Measurements from ENCODE around the gene MIAT. TPM values are rescaled to one million over a fixed set of nuclear protein-coding genes. Genes with fewer than 3 reads are reported as not detected.

The MIAT gene
- total RNA-seq, 3 donors from 2014 or later: 3.4 to 11.4 (median 9.8) TPM

GRCh38 chr22:26670459-26670858, 13.1 kb downstream of the MIAT start:
- DNase-seq: no peak
- Mint-ChIP-seq H3K36me3 (ENCODE audit: insufficient read depth) (no peaks in the 10 kb centered on the region), H3K4me3 (peak overlapping the region; percentile 1), H3K9me3 (no peaks in the 10 kb centered on the region), H3K4me1 (ENCODE audit: low read depth) (peaks cover 67% of the 10 kb centered on the region), H3K27me3 (ENCODE audit: low read depth) (no peaks in the 10 kb centered on the region)
- ATAC-seq: no peak

GRCh38 chr22:26671317-26672059, 14.1 kb downstream of the MIAT start:
- ATAC-seq (peak; percentile 45 to 46), DNase-seq (peak; percentile 60)
- Mint-ChIP-seq H3K36me3 (ENCODE audit: insufficient read depth) (peaks cover 5% of the 10 kb centered on the region), H3K4me3 (peak overlapping the region; percentile 96), H3K27me3 (ENCODE audit: low read depth) (no peaks in the 10 kb centered on the region), H3K9me3 (no peaks in the 10 kb centered on the region), H3K4me1 (ENCODE audit: low read depth) (peaks cover 69% of the 10 kb centered on the region)

- ATAC-seq (peak; percentile 14 to 22), DNase-seq (no peak)
- peaks cover 72% of the 10 kb centered on the region for H3K4me1 Mint-ChIP-seq (ENCODE audit: low read depth)
- no peaks in the 10 kb centered on the region for H3K9me3 Mint-ChIP-seq
- H3K36me3 Mint-ChIP-seq (ENCODE audit: insufficient read depth): peaks cover 5% of the 10 kb centered on the region
- peak overlapping the region; percentile 96 for H3K4me3 Mint-ChIP-seq
- no peaks in the 10 kb centered on the region for H3K27me3 Mint-ChIP-seq (ENCODE audit: low read depth)
Observed at GRCh38 chr22:26672060-26672471, 14.7 kb downstream of the MIAT start.

GRCh38 chr22:26672590-26673468, 15.4 kb downstream of the MIAT start:
- Mint-ChIP-seq H3K27me3 (ENCODE audit: low read depth) (no peaks in the 10 kb centered on the region), H3K4me1 (ENCODE audit: low read depth) (peaks cover 80% of the 10 kb centered on the region), H3K9me3 (no peaks in the 10 kb centered on the region), H3K36me3 (ENCODE audit: insufficient read depth) (peaks cover 5% of the 10 kb centered on the region), H3K4me3 (peak overlapping the region; percentile 96)
- peak; percentile 70 to 72 for ATAC-seq
- DNase-seq: peak; percentile 88

GRCh38 chr22:26673486-26673885, 16.1 kb downstream of the MIAT start:
- DNase-seq (peak; percentile 31), ATAC-seq (peak; percentile 8 to 16)
- Mint-ChIP-seq H3K36me3 (ENCODE audit: insufficient read depth) (peaks cover 5% of the 10 kb centered on the region), H3K4me1 (ENCODE audit: low read depth) (peaks cover 86% of the 10 kb centered on the region), H3K27me3 (ENCODE audit: low read depth) (no peaks in the 10 kb centered on the region), H3K4me3 (peak overlapping the region; percentile 96), H3K9me3 (no peaks in the 10 kb centered on the region)

GRCh38 chr22:26674211-26675190, 17.1 kb downstream of the MIAT start:
- Mint-ChIP-seq H3K9me3 (no peaks in the 10 kb centered on the region), H3K4me3 (peak overlapping the region; percentile 96), H3K4me1 (ENCODE audit: low read depth) (peaks cover 84% of the 10 kb centered on the region), H3K36me3 (ENCODE audit: insufficient read depth) (peaks cover 5% of the 10 kb centered on the region), H3K27me3 (ENCODE audit: low read depth) (no peaks in the 10 kb centered on the region)
- DNase-seq (no peak), ATAC-seq (no peak)

GRCh38 chr22:26675687-26676268, 18.4 kb downstream of the MIAT start:
- Mint-ChIP-seq H3K4me1 (ENCODE audit: low read depth) (peaks cover 81% of the 10 kb centered on the region), H3K9me3 (no peaks in the 10 kb centered on the region), H3K4me3 (peak overlapping the region; percentile 96), H3K36me3 (ENCODE audit: insufficient read depth) (peaks cover 7% of the 10 kb centered on the region), H3K27me3 (ENCODE audit: low read depth) (no peaks in the 10 kb centered on the region)
- DNase-seq (no peak), ATAC-seq (no peak)

GRCh38 chr22:26677217-26677616, 19.8 kb downstream of the MIAT start:
- Mint-ChIP-seq H3K9me3 (no peaks in the 10 kb centered on the region), H3K4me3 (no peak overlapping the region), H3K4me1 (ENCODE audit: low read depth) (peaks cover 68% of the 10 kb centered on the region), H3K27me3 (ENCODE audit: low read depth) (no peaks in the 10 kb centered on the region), H3K36me3 (ENCODE audit: insufficient read depth) (peaks cover 14% of the 10 kb centered on the region)
- ATAC-seq (no peak), DNase-seq (no peak)

GRCh38 chr22:26679003-26679629, 21.7 kb downstream of the MIAT start:
- ATAC-seq (peak; percentile 82 to 87), DNase-seq (peak; percentile 60)
- H3K4me1 Mint-ChIP-seq (ENCODE audit: low read depth): peaks cover 64% of the 10 kb centered on the region
- no peak overlapping the region for H3K4me3 Mint-ChIP-seq
- no peaks in the 10 kb centered on the region for H3K9me3 Mint-ChIP-seq
- no peaks in the 10 kb centered on the region for H3K27me3 Mint-ChIP-seq (ENCODE audit: low read depth)
- peaks cover 29% of the 10 kb centered on the region for H3K36me3 Mint-ChIP-seq (ENCODE audit: insufficient read depth)

- Mint-ChIP-seq H3K27me3 (ENCODE audit: low read depth) (no peaks in the 10 kb centered on the region), H3K4me1 (ENCODE audit: low read depth) (peaks cover 55% of the 10 kb centered on the region), H3K4me3 (no peak overlapping the region), H3K9me3 (no peaks in the 10 kb centered on the region), H3K36me3 (ENCODE audit: insufficient read depth) (peaks cover 29% of the 10 kb centered on the region)
- ATAC-seq: no peak
- no peak for DNase-seq
Observed at GRCh38 chr22:26680485-26680884, 23.1 kb downstream of the MIAT start.

GRCh38 chr22:26681395-26681821, 24.0 kb downstream of the MIAT start:
- H3K4me1 Mint-ChIP-seq (ENCODE audit: low read depth): peaks cover 50% of the 10 kb centered on the region

GRCh38 chr22:26684168-26684567, 26.8 kb downstream of the MIAT start:
- Mint-ChIP-seq H3K9me3 (no peaks in the 10 kb centered on the region), H3K27me3 (ENCODE audit: low read depth) (no peaks in the 10 kb centered on the region), H3K36me3 (ENCODE audit: insufficient read depth) (peaks cover 41% of the 10 kb centered on the region), H3K4me3 (no peak overlapping the region), H3K4me1 (ENCODE audit: low read depth) (peaks cover 40% of the 10 kb centered on the region)
- no peak for ATAC-seq
- no peak for DNase-seq

More at GRCh38 chr22:26681395-26681821, 24.0 kb downstream of the MIAT start:
- Mint-ChIP-seq H3K27me3 (ENCODE audit: low read depth) (no peaks in the 10 kb centered on the region), H3K36me3 (ENCODE audit: insufficient read depth) (peaks cover 29% of the 10 kb centered on the region), H3K9me3 (no peaks in the 10 kb centered on the region), H3K4me3 (no peak overlapping the region)
- no peak for ATAC-seq
- DNase-seq: no peak

GRCh38 chr22:26685601-26686000, 28.2 kb downstream of the MIAT start:
- H3K27me3 Mint-ChIP-seq (ENCODE audit: low read depth): no peaks in the 10 kb centered on the region
- no peaks in the 10 kb centered on the region for H3K9me3 Mint-ChIP-seq
- no peak for ATAC-seq
- H3K4me3 Mint-ChIP-seq: no peak overlapping the region
- peaks cover 41% of the 10 kb centered on the region for H3K36me3 Mint-ChIP-seq (ENCODE audit: insufficient read depth)
- peaks cover 44% of the 10 kb centered on the region for H3K4me1 Mint-ChIP-seq (ENCODE audit: low read depth)
- no peak for DNase-seq
